UCSD-AML1 (cell line): ENCODE data around the gene HLF.

Experiments used
- DNase-seq: peaks from one replicate; lab custom pipeline; 2025; ENCODE audit not compliant: unreplicated experiment; lab: John Stamatoyannopoulos, UW

Gene HLF

GRCh38 chr17:55305321-55306087 is 40.7 kb downstream of the HLF start:
- DNase-seq: no peak

DNA sequence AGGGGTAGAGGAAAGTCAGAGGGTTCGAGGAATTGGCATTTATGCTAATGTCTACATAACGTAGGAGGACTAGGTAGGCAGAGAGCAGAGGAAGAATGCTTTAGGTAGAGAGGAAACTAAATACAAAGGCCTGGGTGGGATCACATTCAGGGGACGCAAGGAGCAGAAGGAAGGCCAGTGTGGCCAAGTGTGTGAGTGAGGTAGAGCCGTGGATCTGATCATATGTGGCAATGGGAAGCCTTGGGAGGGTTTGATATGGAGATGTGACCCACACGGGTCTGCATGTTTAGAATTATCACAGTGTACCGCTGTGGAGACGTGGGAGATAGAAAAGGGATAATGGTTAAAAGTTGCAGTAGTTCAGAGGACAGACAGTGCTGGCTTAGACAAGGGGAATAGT is 43.1 kb downstream of the HLF start:
- DNase-seq: no peak

GRCh38 chr17:55308613-55309391 is 44.0 kb downstream of the HLF start:
- no peak for DNase-seq

- no peak for DNase-seq
These were observed 47.1 kb downstream of the HLF start for GRCh38 chr17:55311767-55312375.

DNA sequence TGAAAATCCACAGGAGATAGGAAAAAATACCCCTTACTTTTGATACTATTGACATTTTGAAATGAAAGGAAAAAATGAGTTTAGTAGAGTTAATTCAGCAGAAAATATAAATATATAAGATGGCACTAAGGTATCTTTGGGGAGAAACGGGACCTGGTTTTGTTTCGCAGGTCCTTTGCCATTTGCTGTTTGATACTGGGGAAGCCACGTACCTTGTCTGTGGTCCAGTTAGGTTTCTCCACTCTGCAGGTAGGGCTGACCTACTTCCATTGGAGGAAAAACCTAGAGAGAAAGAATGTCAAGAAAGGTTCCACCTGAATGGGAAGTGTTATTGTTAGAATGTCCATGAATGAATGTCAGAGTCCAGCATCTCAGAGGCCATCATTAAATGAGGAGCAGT is 48.1 kb downstream of the HLF start:
- no peak for DNase-seq

DNA sequence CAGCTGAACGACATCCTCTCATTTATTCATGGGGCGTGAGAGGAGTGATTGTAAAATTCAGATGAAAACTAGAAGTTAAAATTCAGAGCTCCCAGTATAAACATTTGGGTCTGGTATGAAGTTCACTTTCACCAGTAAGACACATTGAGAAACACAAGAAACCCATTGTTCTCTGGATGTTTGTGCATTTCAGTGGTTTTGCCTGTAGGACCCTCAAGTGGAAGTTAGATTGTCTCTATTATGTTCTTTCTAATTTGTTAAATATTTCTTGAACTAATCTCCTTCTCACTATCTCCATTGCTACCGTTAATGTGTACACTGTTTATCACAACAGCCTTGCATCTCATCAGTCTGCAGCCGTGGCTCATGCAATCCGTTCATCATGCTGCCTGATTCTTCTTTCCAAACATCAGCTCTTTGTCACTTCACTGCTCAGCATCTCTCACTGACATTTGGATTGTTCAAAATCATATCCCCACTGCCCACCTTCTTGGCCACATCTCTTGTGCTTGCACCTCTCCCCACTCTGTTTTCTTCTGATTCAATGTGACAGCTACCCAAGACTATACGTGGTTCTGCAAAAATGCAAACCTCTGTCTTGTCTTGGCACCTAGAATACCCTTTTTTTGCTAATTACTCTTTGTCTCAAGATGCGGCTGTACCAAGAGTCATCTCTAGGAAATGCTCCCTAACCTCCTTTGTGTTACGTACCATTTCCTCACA is 49.5 kb downstream of the HLF start:
- no peak for DNase-seq

- DNase-seq: no peak
These were observed 50.2 kb downstream of the HLF start for GRCh38 chr17:55314784-55315491.

- no peak for DNase-seq
These were observed 51.7 kb downstream of the HLF start for GRCh38 chr17:55316499-55316898.

DNA sequence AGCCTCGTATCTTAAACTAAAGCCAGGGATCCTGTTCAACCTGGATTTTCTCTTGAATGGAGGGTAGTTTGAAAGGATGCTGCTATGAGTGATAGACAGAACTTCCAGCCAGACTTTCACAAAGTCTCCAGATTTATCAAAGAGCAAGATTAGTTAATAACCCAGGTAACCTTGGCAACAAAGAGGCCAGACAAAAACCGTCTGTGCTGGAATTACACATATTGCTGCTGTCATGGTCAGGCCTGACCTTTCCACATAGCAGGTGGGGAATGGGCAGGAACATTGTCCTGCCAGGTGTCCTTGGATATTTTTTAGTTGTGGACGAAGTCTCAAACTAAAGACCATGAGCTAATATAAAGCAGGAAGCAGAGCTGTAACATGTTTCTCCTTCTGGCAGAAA is 52.5 kb downstream of the HLF start:
- no peak for DNase-seq

- no peak for DNase-seq
These were observed 53.3 kb downstream of the HLF start for GRCh38 chr17:55318081-55318480.

DNA sequence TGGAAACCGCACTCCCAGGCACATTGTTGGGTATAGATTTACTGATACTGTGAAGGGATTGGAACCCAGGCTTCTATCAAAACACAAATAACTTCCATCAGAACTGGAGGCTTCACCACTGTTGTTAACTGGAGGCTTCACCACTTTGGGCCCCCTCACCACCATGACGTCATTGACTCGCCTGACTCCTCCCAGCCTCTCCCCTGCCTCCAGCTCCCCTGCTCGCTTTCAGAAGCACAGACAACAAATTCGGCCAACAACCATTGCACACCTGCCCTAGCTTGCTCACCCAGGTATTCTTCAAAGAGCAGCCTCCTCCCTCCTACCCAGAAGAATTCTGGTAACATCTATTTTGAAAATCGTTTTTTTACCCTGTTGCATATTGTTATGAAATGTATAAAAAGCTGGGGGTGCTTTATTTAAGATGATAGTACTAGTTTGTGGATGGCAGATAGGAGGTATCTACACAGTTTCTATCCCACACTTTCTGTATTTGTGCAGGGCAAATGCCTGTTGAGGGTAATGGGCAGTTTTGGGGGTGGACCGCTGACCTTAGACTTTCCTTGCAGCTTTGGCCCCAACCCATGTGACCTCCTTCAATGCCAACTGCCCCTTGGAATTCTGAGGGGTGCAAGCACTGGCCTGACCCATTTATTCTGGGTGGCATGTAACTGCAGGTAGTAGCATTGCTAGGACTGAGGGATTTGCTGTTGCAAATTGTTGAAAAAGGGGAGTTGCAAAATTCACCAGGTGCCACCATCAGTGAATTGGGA is 54.1 kb downstream of the HLF start:
- no peak for DNase-seq

- no peak for DNase-seq
These were observed 55.3 kb downstream of the HLF start for GRCh38 chr17:55319933-55320593.

GRCh38 chr17:55320594-55321426 is 56.0 kb downstream of the HLF start:
- DNase-seq: no peak

DNA sequence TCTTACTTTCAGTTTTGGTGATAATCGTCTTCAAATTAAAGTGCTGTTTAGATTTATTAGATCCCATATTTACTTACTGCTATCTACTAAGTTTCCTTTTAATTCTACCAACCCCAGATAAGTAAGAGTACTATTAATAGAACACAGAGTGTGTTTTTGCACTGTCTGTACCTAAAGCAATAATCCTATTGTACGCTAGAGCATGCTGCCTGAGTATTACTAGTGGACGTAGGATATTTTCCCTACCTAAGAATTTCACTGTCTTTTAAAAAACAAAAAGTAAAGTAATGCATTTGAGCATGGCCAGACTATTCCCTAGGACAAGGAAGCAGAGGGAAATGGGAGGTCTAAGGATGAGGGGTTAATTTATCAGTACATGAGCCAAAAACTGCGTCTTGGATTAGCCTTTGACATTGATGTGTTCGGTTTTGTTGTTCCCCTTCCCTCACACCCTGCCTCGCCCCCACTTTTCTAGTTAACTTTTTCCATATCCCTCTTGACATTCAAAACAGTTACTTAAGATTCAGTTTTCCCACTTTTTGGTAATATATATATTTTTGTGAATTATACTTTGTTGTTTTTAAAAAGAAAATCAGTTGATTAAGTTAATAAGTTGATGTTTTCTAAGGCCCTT is 56.8 kb downstream of the HLF start:
- DNase-seq: no peak

GRCh38 chr17:55322453-55322985 is 57.8 kb downstream of the HLF start:
- no peak for DNase-seq

DNA sequence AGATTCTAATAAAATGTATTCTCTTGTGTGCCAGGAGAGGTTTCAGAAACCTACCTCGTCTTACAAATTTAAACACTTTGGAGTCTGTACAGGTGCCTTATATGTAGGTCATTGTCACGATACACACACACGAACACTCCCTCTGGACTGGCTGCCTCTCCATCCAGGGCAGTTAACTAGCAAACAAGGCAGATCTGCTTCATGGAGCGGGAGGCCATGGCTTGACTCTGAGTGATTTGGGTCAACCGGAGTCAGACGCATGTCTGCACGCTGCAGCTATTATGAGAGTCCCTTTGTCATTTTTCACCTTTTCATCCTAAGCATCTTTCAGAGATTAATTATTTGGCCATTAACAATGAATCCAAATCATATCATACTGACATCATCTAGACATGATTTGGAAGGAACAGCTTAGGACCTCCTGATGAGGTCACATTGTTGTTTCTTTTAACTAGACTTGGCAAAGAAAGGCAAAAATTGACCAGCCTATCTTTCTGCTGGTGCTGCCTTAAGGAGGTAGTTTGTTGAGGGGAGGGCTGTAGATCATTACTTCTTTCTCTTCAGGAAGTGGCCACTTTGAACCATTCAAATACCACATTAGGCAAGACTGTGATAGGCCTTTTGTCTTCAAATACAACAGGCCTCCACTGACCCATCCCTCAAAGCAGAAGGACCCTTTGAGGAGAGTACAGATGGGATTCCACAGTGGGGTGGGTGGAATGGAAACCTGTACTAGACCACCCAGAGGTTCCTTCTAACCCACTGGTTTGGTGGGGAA is 58.9 kb downstream of the HLF start:
- DNase-seq: no peak

GRCh38 chr17:55324296-55324978 is 59.7 kb downstream of the HLF start:
- DNase-seq: no peak
